SK-N-SH treated with all-trans-retinoic acid at 6 μM for 48 hours (cell line): Measurements from ENCODE around the gene INTS14.

Source experiments
- CREB5 ChIP-seq: fragments of 250-450 bp; sonication (Bioruptor Pico); IDR thresholded peaks from 2 replicates; pipeline ENCODE4 v1.5.1; 2020; ENCODE audit warnings: low read depth, mild to moderate bottlenecking, moderate library complexity
- ESRRG ChIP-seq: fragments of 250-450 bp; sonication (Bioruptor Pico); IDR thresholded peaks from 2 replicates; pipeline ENCODE4 v1.6.1; 2021; ENCODE audit warnings: mild to moderate bottlenecking
- ISL1 ChIP-seq: fragments of 250-450 bp; sonication (Bioruptor Pico); IDR thresholded peaks from 2 replicates; pipeline ENCODE4 v2.1.2; 2022; ENCODE audit warnings: mild to moderate bottlenecking, moderate library complexity
- ZFP3 ChIP-seq: fragments of 250-450 bp; sonication (Bioruptor Pico); IDR thresholded peaks from 2 replicates; pipeline ENCODE4 v1.5.0; 2020; ENCODE audit warnings: mild to moderate bottlenecking, moderate library complexity

DNA sequence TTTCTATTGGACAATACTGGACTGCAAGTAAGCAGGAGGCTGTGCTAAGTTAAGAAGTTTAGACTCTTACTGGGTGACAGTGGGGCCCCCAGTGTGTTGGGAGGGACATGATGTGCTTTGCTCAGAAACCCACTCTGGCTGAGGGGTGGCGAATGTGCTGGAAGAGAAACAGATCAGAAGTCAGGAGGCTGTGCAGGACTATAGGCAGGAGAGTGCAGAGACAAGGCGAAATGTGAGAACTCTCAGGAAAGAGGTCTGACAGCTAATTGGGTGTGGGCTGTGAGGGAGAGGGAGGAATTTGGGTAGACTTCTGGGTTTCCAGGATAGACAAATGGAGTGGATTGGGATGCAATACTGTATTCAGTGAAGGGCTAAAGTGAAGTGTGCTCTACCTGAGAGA lies 22.8 kb upstream of the INTS14 start:
- no peak for TF ChIP-seq ESRRG (CRISPR knock-in tag)
- no peak for TF ChIP-seq CREB5 (CRISPR knock-in tag)
- TF ChIP-seq ISL1 (CRISPR knock-in tag), result no peak
- no peak for TF ChIP-seq ZFP3 (CRISPR knock-in tag)
